HG02870 (cell line): ENCODE results near the gene TEX50.
"Not testable (repeated sequence)": the region's sequence is repeated elsewhere in the genome, so short reads cannot be mapped to it uniquely, and the experiment has no call there.

ENCODE experiments used
- ATAC-seq: cut with Tn5 transposase; IDR thresholded peaks from one replicate; pipeline ENCODE4 v1.9.1; 2021; ENCODE audit warnings: mild to moderate bottlenecking, moderate library complexity; ENCODE audit not compliant: unreplicated experiment

Gene TEX50

GRCh38 chr1:173635116-173635515 lies at the start of gene TEX50:
TEX50 (plus strand) TSS chr1:173635338; CDS start chr1:173635522, 184 bp downstream.
- ATAC-seq, result no peak

- ATAC-seq, result no peak
These were observed 44.6 kb upstream of the TEX50 start for GRCh38 chr1:173590557-173590956.

DNA sequence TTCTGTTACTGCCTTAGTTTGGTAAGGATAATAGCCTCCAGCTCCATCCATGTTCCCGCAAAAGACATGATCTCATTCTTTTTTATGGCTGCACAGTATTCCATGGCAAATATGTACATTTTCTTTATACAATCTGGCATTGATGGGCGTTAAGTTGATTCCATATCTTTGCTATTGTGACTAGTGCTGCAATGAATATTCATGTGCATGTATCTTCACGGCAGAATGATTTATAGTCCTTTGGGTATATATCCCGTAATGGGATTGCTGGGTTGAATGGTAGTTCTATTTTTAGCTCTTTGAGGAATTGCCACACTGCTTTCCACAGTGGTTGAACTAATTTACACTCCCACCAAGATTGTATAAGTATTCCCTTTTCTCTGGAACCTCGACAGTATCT lies 44.0 kb upstream of the TEX50 start:
- not testable (repeated sequence) for ATAC-seq

GRCh38 chr1:173596097-173596825 lies 38.9 kb upstream of the TEX50 start:
- ATAC-seq, result no peak

DNA sequence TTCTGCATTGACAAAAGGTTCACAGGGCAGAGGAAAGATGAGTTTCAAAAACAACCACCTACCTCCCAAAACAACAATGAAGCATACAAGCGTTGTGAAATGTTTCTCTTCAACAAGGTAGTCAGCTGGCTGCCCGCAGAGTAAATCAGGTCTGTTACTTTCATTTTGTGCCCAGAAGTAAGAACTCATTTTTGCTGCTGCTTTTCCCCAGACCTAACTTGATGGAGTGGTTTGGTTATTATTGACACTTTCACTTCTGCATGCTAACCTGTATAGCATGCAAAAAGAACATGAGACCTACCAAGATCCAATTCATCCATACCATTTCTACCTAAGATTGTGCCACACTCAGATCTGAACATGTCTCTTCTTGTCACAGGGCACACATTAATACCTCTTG lies 33.5 kb upstream of the TEX50 start:
- peak; percentile 86 for ATAC-seq

GRCh38 chr1:173603056-173603591 lies 32.0 kb upstream of the TEX50 start, which contains the start of gene SLC9C2:
SLC9C2 (minus strand) TSS chr1:173603072; CDS start chr1:173601776, 1,296 bp downstream.
- no peak for ATAC-seq

DNA sequence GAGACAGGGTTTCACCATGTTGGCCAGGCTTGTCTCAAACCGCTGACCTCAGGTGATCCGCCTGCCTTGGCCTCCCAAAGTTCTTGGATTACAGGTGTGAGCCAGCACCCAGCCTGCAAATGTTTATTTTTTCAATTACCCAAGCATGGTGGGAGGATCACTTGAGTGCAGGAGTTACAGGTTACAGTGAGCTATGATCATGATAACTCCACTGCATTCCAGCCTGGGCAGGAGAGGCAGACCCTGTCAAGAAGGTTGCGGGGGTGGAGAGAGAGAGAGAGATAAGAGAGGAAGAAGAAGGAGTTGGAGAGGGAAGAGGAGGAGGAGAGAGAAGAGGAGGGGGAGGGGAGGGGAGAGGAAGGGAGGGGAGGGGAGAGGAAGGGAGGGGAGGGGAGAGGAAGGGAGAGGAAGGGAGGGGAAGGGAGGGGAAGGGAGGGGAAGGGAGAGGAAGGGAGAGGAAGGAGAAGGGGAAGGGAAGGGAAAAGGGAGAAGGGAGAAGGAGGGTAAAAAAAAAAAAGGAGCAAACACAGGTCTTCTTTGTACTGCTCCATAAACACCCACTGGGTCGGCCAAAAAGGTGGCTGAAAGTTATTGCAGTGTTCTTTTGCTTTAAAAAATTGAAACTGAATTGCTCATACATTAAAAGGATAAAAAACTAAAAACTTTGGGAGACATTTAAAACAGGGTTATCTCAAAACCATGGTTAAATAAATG lies 26.5 kb upstream of the TEX50 start:
- no peak for ATAC-seq

GRCh38 chr1:173613086-173613485 lies 22.1 kb upstream of the TEX50 start:
- ATAC-seq, result not testable (repeated sequence)

GRCh38 chr1:173616859-173617258 lies 18.3 kb upstream of the TEX50 start:
- ATAC-seq, result no peak

- no peak for ATAC-seq
These were observed 7.9 kb upstream of the TEX50 start for GRCh38 chr1:173627269-173627668.

DNA sequence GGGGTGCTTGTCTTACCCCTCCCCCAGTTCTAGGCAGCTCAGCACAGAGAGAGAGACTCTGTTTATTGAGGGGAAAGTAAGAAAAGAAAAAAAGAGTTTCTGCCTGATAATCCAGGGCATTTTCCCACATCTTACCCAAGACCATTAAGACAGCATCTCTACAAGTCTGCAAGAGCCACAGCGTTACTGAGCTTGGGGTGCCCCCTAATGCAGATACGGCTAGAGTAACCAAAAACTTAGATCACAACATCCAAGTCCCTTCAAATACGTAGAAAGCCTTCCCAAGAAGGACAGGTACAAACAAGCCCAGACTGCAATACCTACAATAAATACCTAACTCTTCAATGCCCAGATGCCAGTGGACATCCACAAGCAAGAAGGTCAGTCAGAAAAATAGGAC lies 6.2 kb upstream of the TEX50 start:
- no peak for ATAC-seq

- ATAC-seq, result not testable (repeated sequence)
These were observed 2.3 kb downstream of the TEX50 start for GRCh38 chr1:173637236-173638042.

DNA sequence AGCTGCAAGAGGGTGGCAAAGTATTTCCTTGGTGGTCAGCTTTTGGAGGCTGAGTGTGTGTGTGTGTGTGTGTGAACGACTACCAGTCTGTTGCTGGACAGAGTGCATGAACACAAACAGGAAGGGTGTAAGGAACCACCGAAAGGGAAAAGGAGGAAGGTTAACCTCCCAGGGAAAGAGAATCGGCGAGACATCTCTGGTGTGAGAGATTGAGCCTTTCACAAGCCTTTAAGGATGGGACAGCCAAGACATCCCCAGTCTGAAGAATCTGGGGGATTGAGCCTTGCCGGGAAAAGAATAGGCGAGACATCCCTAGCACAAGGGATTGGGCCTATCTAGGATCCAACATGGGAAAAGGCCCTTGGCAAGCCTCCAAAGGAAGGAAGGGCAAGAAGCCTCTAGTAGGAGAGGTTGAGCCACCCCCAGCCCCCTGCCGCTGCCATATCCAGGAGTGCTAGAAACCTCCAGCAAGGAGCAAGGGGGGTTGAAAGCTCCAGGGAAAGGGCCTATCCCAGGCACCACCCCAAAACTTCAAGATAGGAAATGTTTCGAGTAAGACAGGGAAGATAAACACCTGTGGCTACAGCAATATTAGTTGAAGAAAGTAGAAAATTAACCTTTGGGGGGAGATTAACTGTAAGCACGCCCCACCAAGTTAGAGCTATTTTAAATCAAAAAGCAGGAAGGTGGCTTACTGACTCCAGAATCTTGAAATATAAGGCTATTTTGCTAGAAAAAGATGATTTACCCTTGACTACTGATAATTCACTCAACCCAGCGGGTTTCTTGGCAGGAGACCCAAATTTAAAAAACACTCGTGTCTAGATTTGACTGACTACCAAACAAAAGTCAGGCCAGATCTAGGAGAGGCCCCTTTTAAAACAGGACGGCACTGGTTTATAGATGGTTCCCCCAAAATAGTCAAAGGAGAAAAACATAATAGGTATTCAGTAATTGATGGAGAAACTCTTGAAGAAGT lies 3.2 kb downstream of the TEX50 start:
- ATAC-seq, result no peak

DNA sequence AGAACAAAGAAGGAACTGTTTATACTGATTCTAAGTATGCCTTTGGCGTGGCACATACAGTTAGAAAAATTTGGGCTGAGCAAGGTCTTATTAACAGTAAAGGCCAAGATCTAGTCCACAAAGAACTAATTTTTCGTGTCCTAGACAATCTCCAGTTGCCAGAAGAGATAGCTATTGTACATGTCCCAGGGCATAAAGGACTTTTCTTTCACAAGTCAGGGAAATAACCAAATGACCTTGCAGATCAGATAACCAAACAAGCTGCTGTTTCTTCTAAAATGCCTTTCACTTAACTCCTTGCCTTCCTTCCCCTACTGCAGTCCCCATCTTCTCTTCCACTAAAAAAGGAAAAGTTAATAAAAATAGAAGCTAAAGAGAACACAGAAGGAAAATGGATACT lies 4.0 kb downstream of the TEX50 start:
- ATAC-seq, result no peak

DNA sequence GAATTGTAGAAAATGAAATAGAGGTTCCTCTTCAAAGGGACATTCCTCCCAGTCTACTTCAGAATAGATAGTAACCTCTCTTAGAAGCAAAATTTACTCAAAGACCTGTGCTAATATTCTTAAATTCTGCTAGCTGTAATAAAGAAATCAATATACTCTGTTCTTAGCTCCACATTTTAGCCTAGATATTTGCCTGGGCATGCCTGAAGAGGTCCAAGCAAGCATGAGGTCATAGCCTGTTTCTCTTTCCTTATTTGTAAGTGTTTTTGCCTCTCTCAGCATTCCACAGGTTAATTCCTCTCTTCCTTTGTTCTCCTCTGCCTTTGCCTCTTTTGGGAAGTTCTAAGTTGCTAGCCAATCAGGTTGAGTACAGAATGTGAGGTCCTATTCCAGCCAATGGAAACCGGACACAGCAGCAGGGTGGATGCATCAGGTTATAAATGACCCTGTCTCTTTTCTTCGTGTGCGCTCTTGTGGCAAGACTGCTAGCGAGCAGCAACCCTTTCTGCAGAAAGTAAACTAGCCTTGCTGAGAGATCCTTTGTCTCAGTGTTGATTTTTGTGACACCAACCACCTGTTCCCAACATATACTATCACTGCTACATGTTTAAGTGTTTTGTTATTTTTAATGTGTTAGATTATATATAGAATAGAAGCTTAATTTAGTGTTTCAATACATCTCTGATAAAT lies 7.5 kb downstream of the TEX50 start:
- not testable (repeated sequence) for ATAC-seq

- ATAC-seq, result no peak
These were observed 11.5 kb downstream of the TEX50 start for GRCh38 chr1:173646656-173647055.

- no peak for ATAC-seq
These were observed 13.9 kb downstream of the TEX50 start for GRCh38 chr1:173648880-173649605.

GRCh38 chr1:173660306-173660705 lies 25.2 kb downstream of the TEX50 start:
- ATAC-seq, result no peak

GRCh38 chr1:173661271-173661670 lies 26.1 kb downstream of the TEX50 start:
- no peak for ATAC-seq
